HCEC 1CT (cell line): ENCODE measurements around the gene KCNIP1.

Source experiments
- DNase-seq: peaks from one replicate; pipeline ENCODE4 v3.0.0-alpha.2; 2017

KCNIP1 gene

GRCh38 chr5:170631466-170632195 lies 127.8 kb downstream of the KCNIP1 start:
- no peak for DNase-seq

- DNase-seq: no peak
Measured at GRCh38 chr5:170632266-170632984, 128.6 kb downstream of the KCNIP1 start.

GRCh38 chr5:170632985-170633234 lies 129.1 kb downstream of the KCNIP1 start:
- no peak for DNase-seq

- peak; percentile 55 for DNase-seq
Measured at GRCh38 chr5:170633235-170634081, 129.6 kb downstream of the KCNIP1 start.

DNA sequence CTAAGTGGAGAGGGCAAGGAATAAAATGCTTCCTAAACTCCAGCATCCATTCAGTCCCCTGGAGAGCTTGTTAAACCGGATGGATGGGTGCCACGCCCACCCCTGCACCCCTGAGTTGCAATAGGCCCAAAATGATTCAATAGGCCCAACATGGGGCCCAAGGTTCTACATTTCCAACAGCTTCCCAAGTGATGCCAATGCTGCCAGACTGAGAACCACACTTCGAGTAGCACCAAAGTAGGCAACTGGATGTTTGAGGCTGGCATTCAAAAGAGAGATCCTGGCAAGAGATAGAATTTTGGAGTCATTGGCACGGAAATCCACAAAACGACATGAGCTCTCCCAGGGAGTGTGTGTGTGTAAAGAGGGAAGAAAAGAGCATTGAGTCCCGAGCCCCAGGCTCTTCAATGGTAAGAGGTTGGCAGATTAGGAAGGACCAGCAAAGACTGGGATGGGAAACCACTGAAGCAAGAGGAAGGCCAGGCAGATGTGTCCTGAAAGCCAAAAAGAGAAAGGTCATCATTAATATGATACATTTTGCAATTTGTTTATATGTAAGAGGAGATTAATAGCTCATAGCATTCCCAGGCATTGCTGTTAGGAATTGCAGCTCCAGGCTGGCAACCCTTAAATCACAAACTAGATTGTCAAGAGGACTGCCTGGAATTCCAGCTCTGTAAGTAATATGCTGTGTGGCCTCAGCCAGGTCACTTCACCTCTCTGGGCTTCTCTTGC lies 130.6 kb downstream of the KCNIP1 start:
- no peak for DNase-seq

- DNase-seq: no peak
Measured at GRCh38 chr5:170635706-170636105, 131.9 kb downstream of the KCNIP1 start.

DNA sequence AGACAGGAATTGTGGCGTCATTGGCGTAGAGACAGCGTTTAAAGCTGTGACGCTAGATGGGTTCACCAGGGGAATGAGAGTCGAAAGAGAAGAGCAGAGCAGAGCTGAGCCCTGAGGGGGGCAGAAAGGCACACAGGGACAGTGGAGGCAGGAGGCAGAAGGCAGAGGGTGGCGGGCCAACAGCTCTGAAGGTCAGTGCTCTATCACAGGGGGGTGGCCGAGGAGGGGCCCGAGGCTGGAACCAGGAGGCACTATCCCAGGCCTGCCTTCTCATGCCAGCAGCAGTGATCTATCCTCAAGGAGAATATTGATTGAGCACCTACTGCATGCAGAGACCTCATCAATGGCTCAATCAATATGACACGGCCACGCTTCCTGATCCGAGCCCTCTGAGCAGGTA lies 132.4 kb downstream of the KCNIP1 start:
- no peak for DNase-seq

DNA sequence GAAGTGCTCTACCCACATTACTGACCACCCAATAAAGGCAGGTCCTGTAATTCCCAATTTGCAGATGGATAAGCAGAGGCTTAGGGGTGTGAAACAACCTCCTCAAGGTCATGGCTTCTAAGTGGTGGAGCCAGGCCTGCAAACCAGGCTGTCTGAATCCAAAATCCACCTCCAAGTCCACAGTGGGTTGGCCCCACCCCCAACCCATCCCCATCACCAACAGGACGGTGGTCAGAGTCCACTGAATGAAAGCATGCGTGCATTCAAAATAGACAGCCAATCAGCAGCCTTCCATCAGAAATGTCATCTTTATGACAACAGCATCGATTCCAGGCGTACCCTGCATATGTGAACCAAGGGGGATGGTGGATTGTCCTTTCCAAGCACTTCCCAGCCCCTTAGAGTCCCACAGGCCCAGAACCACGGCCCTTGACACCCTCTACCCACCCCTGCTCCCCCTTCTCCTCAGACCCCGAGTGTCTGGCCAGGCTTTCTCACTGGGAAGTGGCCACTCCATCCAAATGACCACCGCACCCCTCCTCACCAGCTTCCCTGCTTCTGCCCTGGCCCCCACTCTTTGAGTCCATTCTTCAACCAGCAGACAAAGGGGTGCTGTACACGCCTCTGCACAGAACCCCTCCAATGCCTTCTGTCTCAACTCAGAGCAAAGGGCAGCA lies 133.1 kb downstream of the KCNIP1 start:
- DNase-seq: no peak

DNA sequence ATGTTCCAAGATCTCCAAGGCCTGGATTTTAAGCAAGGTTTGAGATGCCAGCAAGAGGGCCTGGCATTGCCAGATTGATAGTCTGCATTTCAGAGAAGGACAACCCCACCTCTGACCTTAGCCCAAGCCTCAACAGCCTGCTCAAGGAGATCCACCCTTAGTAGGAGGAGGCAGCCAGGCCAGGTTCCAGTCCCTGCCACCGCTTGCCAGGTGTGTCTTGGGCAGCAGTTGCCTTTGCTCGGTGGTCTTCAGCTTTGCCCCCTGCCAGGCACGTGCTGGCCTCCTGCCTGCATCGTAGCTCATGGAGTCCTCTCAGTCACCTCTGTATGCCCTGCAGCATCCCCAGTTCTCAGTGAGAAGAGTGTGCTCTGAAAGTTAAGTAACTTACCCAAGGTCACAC lies 134.2 kb downstream of the KCNIP1 start:
- no peak for DNase-seq

- DNase-seq: peak; percentile 28
Measured at GRCh38 chr5:170638454-170639220, 134.8 kb downstream of the KCNIP1 start.

GRCh38 chr5:170639221-170639925 lies 135.6 kb downstream of the KCNIP1 start:
- no peak for DNase-seq

DNA sequence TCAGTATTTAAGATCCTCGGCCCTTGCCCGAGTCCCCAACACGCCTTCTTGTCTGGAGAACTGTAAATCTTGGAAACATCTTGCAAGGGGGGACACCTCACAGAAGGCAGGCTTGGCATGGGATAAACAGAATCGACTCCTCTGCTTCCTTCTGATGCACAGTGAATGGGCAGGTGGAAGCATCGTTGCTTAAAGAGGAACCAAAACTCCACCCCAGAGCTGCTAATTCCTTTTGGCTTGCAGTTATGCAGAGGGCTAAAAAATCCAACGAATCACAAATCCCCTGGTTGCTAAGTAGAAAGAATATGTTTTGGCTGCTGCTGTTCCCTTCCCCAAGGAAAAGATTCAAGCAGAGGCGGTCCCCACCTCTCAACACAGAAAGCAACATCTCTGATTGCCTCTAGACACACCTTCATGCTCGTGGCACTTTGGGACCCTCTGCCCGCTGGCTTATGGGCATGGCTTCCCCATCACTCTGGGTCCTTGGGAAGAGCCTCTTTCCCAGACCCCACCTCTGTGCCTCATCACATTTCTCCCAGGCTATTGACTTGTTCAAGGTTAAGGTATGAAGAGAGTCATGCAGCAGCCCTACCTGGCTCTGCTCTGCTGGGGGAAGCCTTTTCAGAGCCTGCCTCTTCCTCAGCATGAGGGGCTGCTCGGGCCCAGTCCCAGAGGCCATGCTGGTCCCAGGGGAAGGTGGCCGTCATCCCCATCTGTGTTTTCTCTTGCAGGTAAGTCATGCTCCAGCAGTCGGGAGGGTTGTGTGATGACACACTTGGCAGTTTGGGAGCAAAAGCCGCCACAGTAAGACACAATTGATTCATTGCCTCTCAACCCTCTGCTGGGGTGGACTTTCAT lies 137.1 kb downstream of the KCNIP1 start:
- no peak for DNase-seq

GRCh38 chr5:170641589-170642031 lies 137.8 kb downstream of the KCNIP1 start:
- DNase-seq: no peak

DNA sequence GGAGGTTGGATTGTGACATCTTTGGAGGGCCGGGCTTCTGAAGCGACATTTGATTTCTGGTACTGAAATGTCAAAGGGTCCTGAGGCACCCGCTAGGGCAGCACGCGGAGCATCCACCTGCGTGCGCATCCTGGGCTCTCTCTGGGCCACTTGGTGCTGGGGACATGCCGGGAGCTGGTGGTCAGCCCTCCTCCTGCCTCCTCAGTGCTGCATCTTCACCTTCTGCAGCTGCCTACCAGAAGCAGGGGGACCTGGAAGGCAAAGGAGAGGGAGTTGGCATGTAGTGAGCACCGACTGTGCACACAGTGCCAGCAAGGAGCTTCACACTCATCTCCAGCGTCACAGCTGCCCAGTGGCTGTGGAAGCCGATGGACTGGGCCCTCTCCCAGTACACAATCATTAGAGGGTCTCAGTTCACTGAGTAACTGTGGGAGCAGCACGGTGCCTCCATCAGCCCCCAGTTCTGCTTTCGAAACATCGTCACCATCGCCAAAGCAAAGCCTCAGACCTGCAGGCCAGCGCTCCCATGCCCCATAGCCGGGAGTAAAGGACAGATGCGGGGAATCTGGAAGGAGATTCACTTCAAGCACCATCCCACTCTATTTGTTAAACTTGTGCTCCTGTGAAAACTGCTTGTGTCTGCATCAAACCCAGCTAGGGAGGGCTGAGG lies 138.4 kb downstream of the KCNIP1 start:
- DNase-seq: no peak

DNA sequence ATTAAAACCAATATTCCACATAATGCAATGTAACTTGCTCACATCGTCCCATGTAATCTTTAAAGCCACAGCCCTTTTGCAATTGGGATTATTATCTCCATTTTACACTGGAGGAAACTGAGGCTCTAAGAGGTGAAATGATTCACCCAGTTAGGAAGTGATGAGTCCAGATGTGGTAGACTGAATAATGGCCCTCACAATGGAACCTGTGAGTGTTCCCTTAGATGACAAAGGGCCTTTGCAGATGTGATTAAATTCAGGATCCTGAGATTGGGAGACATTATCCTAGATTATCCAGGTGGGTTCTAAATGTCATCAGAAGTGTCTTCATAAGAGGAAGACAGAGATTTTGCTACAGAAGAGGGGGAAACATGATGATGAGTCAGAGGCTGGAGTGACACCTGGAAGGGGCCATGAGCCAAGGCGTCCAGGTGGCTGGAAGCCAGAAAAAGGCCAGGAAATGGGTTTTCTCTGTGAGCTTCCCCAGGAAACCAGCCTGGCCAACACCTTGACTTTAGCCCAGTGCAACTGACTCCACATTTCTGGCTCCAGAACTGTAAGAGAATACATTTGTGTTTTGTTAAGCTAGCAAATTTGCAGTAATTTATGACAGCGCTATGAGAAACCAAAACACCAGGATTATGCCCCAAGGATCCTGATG lies 139.1 kb downstream of the KCNIP1 start:
- DNase-seq: no peak

DNA sequence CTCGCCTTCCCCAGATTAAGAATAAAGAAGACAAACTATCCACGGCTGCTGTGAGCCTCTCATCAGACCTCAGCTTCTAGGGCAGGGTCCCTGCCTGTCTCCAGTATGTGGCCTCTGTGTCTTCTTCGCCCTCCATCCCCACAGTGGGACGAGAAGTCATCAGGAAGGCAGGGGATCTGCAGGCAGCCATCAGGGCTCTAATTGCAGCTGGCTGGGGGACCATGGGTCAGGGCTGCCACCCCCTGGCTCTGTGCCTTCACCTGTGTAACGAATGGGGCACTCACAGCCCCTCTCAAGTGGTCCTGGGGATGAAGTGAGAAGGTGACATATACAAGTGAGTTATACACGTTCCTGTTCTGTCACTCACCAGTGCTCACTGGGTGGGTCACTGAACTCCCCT lies 139.8 kb downstream of the KCNIP1 start:
- no peak for DNase-seq

DNA sequence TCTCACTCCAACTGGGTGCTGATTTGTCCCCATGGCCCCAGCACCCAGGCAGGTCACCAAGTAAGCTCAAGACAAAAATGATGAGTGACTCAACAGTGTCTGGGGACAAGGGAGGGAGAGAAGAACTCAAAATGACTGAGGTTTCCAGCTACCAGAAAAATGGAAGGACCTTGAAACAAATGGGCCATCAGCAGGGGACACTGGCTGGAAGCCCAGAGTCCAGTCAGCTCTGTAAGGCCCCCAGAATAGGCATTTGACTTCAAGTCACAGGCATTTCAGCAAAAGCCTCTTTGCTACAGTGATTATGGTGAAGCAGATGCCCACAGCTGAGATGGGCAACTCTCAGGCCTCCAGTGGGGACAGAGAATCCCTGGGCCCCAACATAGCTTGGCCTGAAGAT lies 140.7 kb downstream of the KCNIP1 start:
- no peak for DNase-seq

DNA sequence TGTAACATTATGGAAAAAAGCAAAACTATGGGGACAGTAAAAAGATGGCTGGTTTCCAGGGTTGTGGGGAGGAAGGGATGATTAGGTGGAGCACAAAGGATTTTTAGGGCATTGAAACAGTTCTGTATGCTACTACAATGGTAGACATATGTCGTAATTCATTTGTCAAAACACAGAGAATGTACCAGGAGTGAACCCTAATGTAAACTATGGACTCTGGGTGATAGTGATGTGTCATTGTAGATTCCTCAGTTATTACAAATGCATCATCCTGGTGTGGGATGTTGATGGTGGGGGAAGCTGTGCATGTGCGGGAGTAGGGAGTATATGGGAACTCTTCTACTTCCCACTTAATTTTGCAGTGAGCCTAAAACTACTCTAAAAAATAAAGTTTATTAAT lies 144.7 kb downstream of the KCNIP1 start:
- no peak for DNase-seq

DNA sequence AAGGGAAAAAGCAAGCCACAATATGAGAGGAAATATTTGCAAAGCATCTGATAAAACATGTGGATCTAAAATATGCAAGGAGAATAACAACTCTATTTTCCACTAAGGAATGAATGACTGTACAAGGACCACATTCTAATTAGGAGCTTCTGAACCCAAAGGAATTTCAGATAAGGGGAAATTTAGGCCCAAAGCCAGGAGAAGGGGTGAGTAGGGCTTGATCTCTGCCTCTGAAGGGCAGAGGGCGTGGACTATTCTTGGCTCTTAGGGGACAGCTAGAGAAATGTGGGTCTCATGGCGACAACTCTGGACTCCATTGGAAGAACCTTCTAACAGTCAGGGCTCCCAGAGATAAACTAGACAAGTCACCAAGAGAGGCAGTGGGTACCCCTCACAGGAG lies 147.0 kb downstream of the KCNIP1 start:
- no peak for DNase-seq
